ENCODE measurements around the gene TOE1. TPM values are rescaled to one million over a fixed set of nuclear protein-coding genes. Genes with fewer than 3 reads are reported as not detected.

The TOE1 gene
- total RNA-seq, 1 experiment from 2014 or later, result 33.4 TPM

Other genes starting within 250 kb of the TOE1 start
- 0.10 TPM in 1 of 2 replicates, not detected in the other for gene ZSWIM5, start 133.6 kb upstream of the TOE1 start, total RNA-seq (2014; rRNA removed; shearing (Covaris generic))
- gene HPDL, start 13.3 kb upstream of the TOE1 start, total RNA-seq (2014; rRNA removed; shearing (Covaris generic)), result 2.3 TPM in 2 replicates
- gene MUTYH, start 270 bp downstream of the TOE1 start, total RNA-seq (2014; rRNA removed; shearing (Covaris generic)), result 11.4 and 14.3 TPM in 2 replicates
- gene TESK2, start 151.0 kb downstream of the TOE1 start, total RNA-seq (2014; rRNA removed; shearing (Covaris generic)), result 2.3 and 4.9 TPM in 2 replicates
- gene CCDC163, start 159.9 kb downstream of the TOE1 start, total RNA-seq (2014; rRNA removed; shearing (Covaris generic)), result 2.2 and 2.4 TPM in 2 replicates
- gene MMACHC, start 160.1 kb downstream of the TOE1 start, total RNA-seq (2014; rRNA removed; shearing (Covaris generic)), result 9.1 and 9.8 TPM in 2 replicates
- gene PRDX1, start 181.7 kb downstream of the TOE1 start, total RNA-seq (2014; rRNA removed; shearing (Covaris generic)), result 948 and 962 TPM in 2 replicates
- gene AKR1A1, start 210.7 kb downstream of the TOE1 start, total RNA-seq (2014; rRNA removed; shearing (Covaris generic)), result 79.2 and 82.5 TPM in 2 replicates
- gene NASP, start 243.9 kb downstream of the TOE1 start, total RNA-seq (2014; rRNA removed; shearing (Covaris generic)), result 133 and 157 TPM in 2 replicates